ENCODE results near the gene SCGB1D1. TPM values are rescaled to one million over a fixed set of nuclear protein-coding genes. Genes with fewer than 3 reads are reported as not detected.

The SCGB1D1 gene
- total and polyA plus RNA-seq, 10 of the 15 experiments (the other 5 are each of a cell fraction or from before 2014, with no cell fraction given) = not detected

GRCh38 chr11:62204430-62204829 lies 14.4 kb downstream of the SCGB1D1 start (continued):
- TF ChIP-seq, protein P1, sequence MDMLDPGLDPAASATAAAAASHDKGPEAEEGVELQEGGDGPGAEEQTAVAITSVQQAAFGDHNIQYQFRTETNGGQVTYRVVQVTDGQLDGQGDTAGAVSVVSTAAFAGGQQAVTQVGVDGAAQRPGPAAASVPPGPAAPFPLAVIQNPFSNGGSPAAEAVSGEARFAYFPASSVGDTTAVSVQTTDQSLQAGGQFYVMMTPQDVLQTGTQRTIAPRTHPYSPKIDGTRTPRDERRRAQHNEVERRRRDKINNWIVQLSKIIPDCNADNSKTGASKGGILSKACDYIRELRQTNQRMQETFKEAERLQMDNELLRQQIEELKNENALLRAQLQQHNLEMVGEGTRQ (IDR thresholded peaks at IDR 0.05; ENCODE audit: borderline replicate concordance, low read depth, low read length) = no peak
- TF ChIP-seq CREM (IDR thresholded peaks at IDR 0.05; ENCODE audit: low read depth) (no peak), POLR2A (IDR thresholded peaks at IDR 0.05; ENCODE audit: low read depth, low read length) (no peak), KDM1A (IDR thresholded peaks at IDR 0.05; ENCODE audit: borderline replicate concordance) (no peak), SMAD5 (IDR thresholded peaks at IDR 0.05; ENCODE audit: low read depth) (no peak), HCFC1 (IDR thresholded peaks at IDR 0.05; ENCODE audit: low read length) (no peak), IRF5 (IDR thresholded peaks at IDR 0.05; ENCODE audit: borderline replicate concordance) (no peak), MLLT1 (IDR thresholded peaks at IDR 0.05) (no peak), HDAC6 (IDR thresholded peaks at IDR 0.05; ENCODE audit: unreplicated experiment) (no peak), EZH2 (IDR thresholded peaks at IDR 0.05; ENCODE audit: borderline replicate concordance, control insufficient read depth, low read depth, low read length) (no peak), SRF (IDR thresholded peaks at IDR 0.05; ENCODE audit: low read depth in 2 of 2, low read length in 2 of 2) (no peak), BCL3 (IDR thresholded peaks at IDR 0.05; ENCODE audit: borderline replicate concordance, insufficient read depth, low read depth, low read length, poor library complexity, severe bottlenecking) (no peak), POLR2AphosphoS5 (IDR thresholded peaks at IDR 0.05; ENCODE audit: low read length) (no peak)
- TF ChIP-seq, protein P2, sequence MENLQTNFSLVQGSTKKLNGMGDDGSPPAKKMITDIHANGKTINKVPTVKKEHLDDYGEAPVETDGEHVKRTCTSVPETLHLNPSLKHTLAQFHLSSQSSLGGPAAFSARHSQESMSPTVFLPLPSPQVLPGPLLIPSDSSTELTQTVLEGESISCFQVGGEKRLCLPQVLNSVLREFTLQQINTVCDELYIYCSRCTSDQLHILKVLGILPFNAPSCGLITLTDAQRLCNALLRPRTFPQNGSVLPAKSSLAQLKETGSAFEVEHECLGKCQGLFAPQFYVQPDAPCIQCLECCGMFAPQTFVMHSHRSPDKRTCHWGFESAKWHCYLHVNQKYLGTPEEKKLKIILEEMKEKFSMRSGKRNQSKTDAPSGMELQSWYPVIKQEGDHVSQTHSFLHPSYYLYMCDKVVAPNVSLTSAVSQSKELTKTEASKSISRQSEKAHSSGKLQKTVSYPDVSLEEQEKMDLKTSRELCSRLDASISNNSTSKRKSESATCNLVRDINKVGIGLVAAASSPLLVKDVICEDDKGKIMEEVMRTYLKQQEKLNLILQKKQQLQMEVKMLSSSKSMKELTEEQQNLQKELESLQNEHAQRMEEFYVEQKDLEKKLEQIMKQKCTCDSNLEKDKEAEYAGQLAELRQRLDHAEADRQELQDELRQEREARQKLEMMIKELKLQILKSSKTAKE (IDR thresholded peaks at IDR 0.05; ENCODE audit: low read depth, poor library complexity, severe bottlenecking) = no peak

All from GM12878 (cell line).